H9 (cell line): ENCODE results near the gene CDH13. TPM values are rescaled to one million over a fixed set of nuclear protein-coding genes. Genes with fewer than 3 reads are reported as not detected.

ENCODE experiments used
- DNase-seq: peaks from one replicate; pipeline ENCODE4 v3.0.0-alpha.2; 2017
- H2AFZ ChIP-seq: one replicate; pipeline ENCODE4 v1.6.1; 2013; ENCODE audit warnings: mild to moderate bottlenecking, low read length, control low read depth, moderate library complexity
- H2AK5ac ChIP-seq: 2 replicates; pipeline ENCODE4 v1.6.1; 2013; ENCODE audit warnings: low read length, control low read depth, mixed read lengths; ENCODE audit not compliant: insufficient read length
- H2BK120ac ChIP-seq: one replicate; pipeline ENCODE4 v1.6.1; 2013; ENCODE audit warnings: low read depth, mild to moderate bottlenecking, low read length, control low read depth, inconsistent platforms; ENCODE audit not compliant: poor library complexity, severe bottlenecking
- H2BK12ac ChIP-seq: 2 replicates; pipeline ENCODE4 v1.6.1; 2013; ENCODE audit warnings: low read length, control low read depth, mixed read lengths, low read depth; ENCODE audit not compliant: insufficient read length
- H2BK15ac ChIP-seq: 2 replicates; pipeline ENCODE4 v1.6.1; 2013; ENCODE audit warnings: low read depth, low read length, control low read depth
- H2BK20ac ChIP-seq: one replicate; pipeline ENCODE4 v1.6.1; 2013; ENCODE audit warnings: low read depth, mild to moderate bottlenecking, low read length, control low read depth, inconsistent platforms; ENCODE audit not compliant: poor library complexity, severe bottlenecking
- H2BK5ac ChIP-seq: 2 replicates; pipeline ENCODE4 v1.6.1; 2013; ENCODE audit warnings: low read length, control low read depth, mixed read lengths; ENCODE audit not compliant: insufficient read length
- H3K14ac ChIP-seq: 2 replicates; pipeline ENCODE4 v1.6.1; 2013; ENCODE audit warnings: low read length, control low read depth; ENCODE audit not compliant: insufficient read depth
- H3K18ac ChIP-seq: 2 replicates; pipeline ENCODE4 v1.6.1; 2013; ENCODE audit warnings: low read depth, mild to moderate bottlenecking, mixed read lengths, low read length, control low read depth; ENCODE audit not compliant: insufficient read length
- H3K23ac ChIP-seq: 2 replicates; pipeline ENCODE4 v1.6.1; 2013; ENCODE audit warnings: low read length, control low read depth, mixed read lengths, low read depth; ENCODE audit not compliant: insufficient read length
- H3K23me2 ChIP-seq: 2 replicates; pipeline ENCODE4 v1.6.1; 2013; ENCODE audit warnings: low read depth, mild to moderate bottlenecking, mixed read lengths, low read length, control low read depth; ENCODE audit not compliant: insufficient read length, poor library complexity, severe bottlenecking
- H3K27ac ChIP-seq: 2 replicates; pipeline ENCODE4 v1.5.1; 2013; ENCODE audit warnings: low read length, control low read depth, mixed read lengths, low read depth; ENCODE audit not compliant: insufficient read length
- H3K27me3 ChIP-seq: 2 replicates; pipeline ENCODE4 v1.6.1; 2013; ENCODE audit warnings: low read length, control low read depth, inconsistent platforms; ENCODE audit not compliant: insufficient read depth
- H3K4ac ChIP-seq: 2 replicates; pipeline ENCODE4 v1.6.1; 2013; ENCODE audit warnings: low read depth, mild to moderate bottlenecking, control low read depth, inconsistent platforms, low read length, moderate library complexity
- H3K4me1 ChIP-seq: 2 replicates; pipeline ENCODE4 v1.6.1; 2013; ENCODE audit warnings: low read length, control low read depth, inconsistent platforms; ENCODE audit not compliant: insufficient read depth
- H3K4me2 ChIP-seq: 2 replicates; pipeline ENCODE4 v1.6.1; 2013; ENCODE audit warnings: low read length, control low read depth, mixed read lengths; ENCODE audit not compliant: insufficient read length, insufficient read depth
- H3K56ac ChIP-seq: 2 replicates; pipeline ENCODE4 v1.6.1; 2013; ENCODE audit warnings: low read depth, mild to moderate bottlenecking, mixed read lengths, low read length, control low read depth; ENCODE audit not compliant: insufficient read length
- H3K79me1 ChIP-seq: 2 replicates; pipeline ENCODE4 v1.6.1; 2013; ENCODE audit warnings: low read depth, mild to moderate bottlenecking, moderate library complexity, low read length, control low read depth, inconsistent platforms; ENCODE audit not compliant: insufficient read depth, poor library complexity, severe bottlenecking
- H3K79me2 ChIP-seq: 2 replicates; pipeline ENCODE4 v1.6.1; 2013; ENCODE audit warnings: low read length, control low read depth, inconsistent platforms; ENCODE audit not compliant: insufficient read depth
- H3K9ac ChIP-seq: 2 replicates; pipeline ENCODE4 v1.6.1; 2013; ENCODE audit warnings: low read length, control low read depth, mixed read lengths; ENCODE audit not compliant: insufficient read length; ENCODE audit errors: extremely low read depth
- H3K9me3 ChIP-seq: one replicate; pipeline ENCODE4 v1.6.1; 2013; ENCODE audit warnings: low read depth, low read length, inconsistent platforms; ENCODE audit not compliant: control insufficient read depth
- H3T11ph ChIP-seq: one replicate; pipeline ENCODE4 v1.6.1; 2013; ENCODE audit warnings: mild to moderate bottlenecking, low read length, control low read depth, inconsistent platforms
- H4K20me1 ChIP-seq: one replicate; pipeline ENCODE4 v1.6.1; 2013; ENCODE audit not compliant: control insufficient read depth, insufficient read length, insufficient read depth
- H4K5ac ChIP-seq: 2 replicates; pipeline ENCODE4 v1.6.1; 2013; ENCODE audit warnings: low read depth, mild to moderate bottlenecking, mixed read lengths, low read length, control low read depth; ENCODE audit not compliant: insufficient read length
- H4K8ac ChIP-seq: replicated peaks from 2 replicates; pipeline ENCODE4 v1.6.1; 2013; ENCODE audit warnings: low read length, control low read depth, mixed read lengths, low read depth; ENCODE audit not compliant: insufficient read length
- H4K91ac ChIP-seq: 2 replicates; pipeline ENCODE4 v1.6.1; 2013; ENCODE audit warnings: low read depth, mild to moderate bottlenecking, moderate library complexity, mixed read lengths, low read length, control low read depth; ENCODE audit not compliant: insufficient read length
- H3K27ac Mint-ChIP-seq, 3 experiments: 2 replicates in 2 of 3; 3 replicates in 1 of 3; pipeline ENCODE4 v1.8.0; 2020 to 2021; ENCODE audit warnings: mixed read lengths in 3 of 3, mild to moderate bottlenecking in 1 of 3, moderate library complexity in 1 of 3
- H3K27me3 Mint-ChIP-seq: 2 replicates; pipeline ENCODE4 v1.8.0; 2021; ENCODE audit warnings: low read depth, mild to moderate bottlenecking, moderate library complexity, mixed read lengths
- H3K36me3 Mint-ChIP-seq, 3 experiments: 2 replicates in 2 of 3; 3 replicates in 1 of 3; pipeline ENCODE4 v1.8.0; 2020 to 2021; ENCODE audit warnings: low read depth in 3 of 3, mixed read lengths in 3 of 3; ENCODE audit not compliant: insufficient read depth in 1 of 3
- H3K4me1 Mint-ChIP-seq, 2 experiments: 2 replicates each; pipeline ENCODE4 v1.8.0; 2020; ENCODE audit warnings: mixed read lengths in 2 of 2
- H3K4me3 Mint-ChIP-seq, 2 experiments: 2 replicates in 1 of 2; 3 replicates in 1 of 2; pipeline ENCODE4 v1.8.0; 2020 to 2021; ENCODE audit warnings: mild to moderate bottlenecking in 2 of 2, mixed read lengths in 2 of 2, moderate library complexity in 1 of 2
- H3K9me3 Mint-ChIP-seq, 2 experiments: 2 replicates in 1 of 2; 3 replicates in 1 of 2; pipeline ENCODE4 v1.8.0; 2020; ENCODE audit warnings: mild to moderate bottlenecking in 2 of 2, mixed read lengths in 2 of 2, moderate library complexity in 1 of 2
- CTCF ChIP-seq: fragments of 200-600 bp; sonication (generic); conservative IDR thresholded peaks from 3 replicates; pipeline ENCODE4 v1.8.0; 2021; ENCODE audit warnings: antibody characterized with exemption, mild to moderate bottlenecking
- WGBS: extraction: QIAGEN DNeasy Blood & Tissue Kit; methylation state at CpG from one replicate; pipeline ENCODE4 v1.1.7; 2013; ENCODE audit warnings: missing lambda C conversion rate, low lambda C conversion rate, mixed read lengths; ENCODE audit not compliant: insufficient read length; ENCODE audit errors: extremely low coverage; 5-methylcytosine and 5-hydroxymethylcytosine counted together
- total RNA-seq: library from RNA; stranded (reverse); gene quantifications from 2 replicates; pipeline ENCODE4 v1.2.1, GENCODE V29; 2021

CDH13 gene
- total RNA-seq, 1 experiment from 2014 or later: 1.5 TPM

GRCh38 chr16:82845116-82845515 is 218.3 kb downstream of the CDH13 start:
- DNase-seq: no peak
- Histone ChIP-seq H3K4ac (no peak overlapping the region), H2BK15ac (no peak overlapping the region), H2AK5ac (no peak overlapping the region), H4K5ac (no peak overlapping the region), H3K27ac (no peak overlapping the region), H3K23ac (no peak overlapping the region), H4K91ac (no peak overlapping the region), H3K4me2 (no peak overlapping the region), H2BK120ac (no peak overlapping the region), H4K8ac (no peak overlapping the region), H3K27me3 (no peaks in the 10 kb centered on the region), H3K9ac (no peak overlapping the region), H2BK12ac (no peak overlapping the region), H3T11ph (no peak overlapping the region), H4K20me1 (no peaks in the 10 kb centered on the region), H3K79me2 (no peaks in the 10 kb centered on the region), H3K4me1 (no peaks in the 10 kb centered on the region), H3K18ac (no peak overlapping the region), H3K14ac (no peak overlapping the region), H3K79me1 (no peaks in the 10 kb centered on the region), H2BK5ac (no peak overlapping the region), H2AFZ (no peak overlapping the region), H3K23me2 (no peaks in the 10 kb centered on the region), H3K56ac (no peak overlapping the region), H3K9me3 (peaks cover 13% of the 10 kb centered on the region), H2BK20ac (no peak overlapping the region)
- Mint-ChIP-seq H3K4me1 (no peaks in the 10 kb centered on the region), H3K9me3 (peaks cover 32 to 33% of the 10 kb centered on the region in 2 experiments), H3K36me3 (peaks cover 7 to 32% (median 8%) of the 10 kb centered on the region in 3 experiments; a peak in 6 of 7 replicates), H3K27ac (no peak overlapping the region), H3K27me3 (no peaks in the 10 kb centered on the region), H3K4me3 (no peak overlapping the region)
- no CpG with 5 or more reads among the region's 3 CpGs for WGBS
- TF ChIP-seq CTCF: no peak
